Measurements from ENCODE around the gene C3orf38. TPM values are rescaled to one million over a fixed set of nuclear protein-coding genes. Genes with fewer than 3 reads are reported as not detected.

The C3orf38 gene
- 30.9 and 32.8 TPM in 2 replicates for total RNA-seq

GRCh38 chr3:88149509-88150362 lies at the start of gene C3orf38:
TSS of gene C3orf38 (plus strand) at chr3:88149959. CDS start at chr3:88150053, 94 bp downstream.
- intact Hi-C loops (cut with micrococcal nuclease), result loop anchor here (1.0 to 10.0 kb wide), 7 partner anchors 31 to 923 kb away; partner anchors contain the start of genes CGGBP1, CHMP2B, POU1F1 and ZNF654

- intact Hi-C loops (cut with micrococcal nuclease), result no loop called here
Observed at GRCh38 chr3:88101142-88101541, 48.6 kb upstream of the C3orf38 start.

- intact Hi-C loops (cut with micrococcal nuclease), result no loop called here
Observed at GRCh38 chr3:88105325-88105724, 44.4 kb upstream of the C3orf38 start.

- intact Hi-C loops (cut with micrococcal nuclease), result loop anchor here (5.0 to 10.0 kb wide), 2 partner anchors 35 to 207 kb away; partner anchors contain the start of gene C3orf38
Observed at GRCh38 chr3:88112289-88112688, 37.5 kb upstream of the C3orf38 start.

- intact Hi-C loops (cut with micrococcal nuclease), result loop anchor here (1.0 to 10.0 kb wide), 6 partner anchors 34 to 763 kb away; partner anchors contain the start of genes C3orf38, CGGBP1 and ZNF654
Observed at GRCh38 chr3:88113311-88114162, 36.2 kb upstream of the C3orf38 start.

- intact Hi-C loops (cut with micrococcal nuclease), result loop anchor here (5.0 to 10.0 kb wide), 2 partner anchors 32 to 210 kb away; partner anchors contain the start of gene C3orf38
Observed at GRCh38 chr3:88114878-88115549, 34.7 kb upstream of the C3orf38 start.

GRCh38 chr3:88117683-88118082 lies 32.1 kb upstream of the C3orf38 start:
- intact Hi-C loops (cut with micrococcal nuclease), result loop anchor here (10.0 kb wide), 1 partner anchor 213 kb away; no protein-coding TSS in a partner anchor

- intact Hi-C loops (cut with micrococcal nuclease), result loop anchor here (10.0 kb wide), 1 partner anchor 214 kb away; no protein-coding TSS in a partner anchor
Observed at GRCh38 chr3:88118603-88119002, 31.2 kb upstream of the C3orf38 start.

- intact Hi-C loops (cut with micrococcal nuclease), result no loop called here
Observed at GRCh38 chr3:88123526-88123925, 26.2 kb upstream of the C3orf38 start.

GRCh38 chr3:88131695-88132094 lies 18.1 kb upstream of the C3orf38 start:
- intact Hi-C loops (cut with micrococcal nuclease), result no loop called here

- intact Hi-C loops (cut with micrococcal nuclease), result no loop called here
Observed at GRCh38 chr3:88132894-88133293, 16.9 kb upstream of the C3orf38 start.

GRCh38 chr3:88133711-88134263 lies 16.0 kb upstream of the C3orf38 start:
- intact Hi-C loops (cut with micrococcal nuclease), result no loop called here

GRCh38 chr3:88137836-88138235 lies 11.9 kb upstream of the C3orf38 start:
- intact Hi-C loops (cut with micrococcal nuclease), result no loop called here

- intact Hi-C loops (cut with micrococcal nuclease), result loop anchor here (10.0 kb wide), 1 partner anchor 867 kb away; the partner anchor contains the start of gene POU1F1
Observed at GRCh38 chr3:88141458-88142083, 8.2 kb upstream of the C3orf38 start.

GRCh38 chr3:88142094-88142624 lies 7.6 kb upstream of the C3orf38 start:
- intact Hi-C loops (cut with micrococcal nuclease), result loop anchor here (10.0 kb wide), 1 partner anchor 867 kb away; the partner anchor contains the start of gene POU1F1

GRCh38 chr3:88147261-88147660 lies 2.5 kb upstream of the C3orf38 start:
- intact Hi-C loops (cut with micrococcal nuclease), result loop anchor here (5.0 to 10.0 kb wide), 3 partner anchors 35 to 872 kb away; partner anchors contain the start of gene POU1F1

- intact Hi-C loops (cut with micrococcal nuclease), result loop anchor here (1.0 to 10.0 kb wide), 6 partner anchors 32 to 874 kb away; partner anchors contain the start of genes CGGBP1, POU1F1 and ZNF654
Observed at GRCh38 chr3:88148651-88149050, 1.1 kb upstream of the C3orf38 start.

GRCh38 chr3:88149101-88149508 lies 654 bp upstream of the C3orf38 start:
- intact Hi-C loops (cut with micrococcal nuclease), result loop anchor here (1.0 to 10.0 kb wide), 6 partner anchors 31 to 874 kb away; partner anchors contain the start of genes CGGBP1, POU1F1 and ZNF654

- intact Hi-C loops (cut with micrococcal nuclease), result loop anchor here (2.0 kb wide), 1 partner anchor 924 kb away; the partner anchor contains the start of gene CHMP2B
Observed at GRCh38 chr3:88150371-88150770, 612 bp downstream of the C3orf38 start.
